ENCODE data around the gene WNT4.
A peak's percentile ranks its signal among the peaks of the same experiment; 100 is the strongest.

Gene WNT4

DNA sequence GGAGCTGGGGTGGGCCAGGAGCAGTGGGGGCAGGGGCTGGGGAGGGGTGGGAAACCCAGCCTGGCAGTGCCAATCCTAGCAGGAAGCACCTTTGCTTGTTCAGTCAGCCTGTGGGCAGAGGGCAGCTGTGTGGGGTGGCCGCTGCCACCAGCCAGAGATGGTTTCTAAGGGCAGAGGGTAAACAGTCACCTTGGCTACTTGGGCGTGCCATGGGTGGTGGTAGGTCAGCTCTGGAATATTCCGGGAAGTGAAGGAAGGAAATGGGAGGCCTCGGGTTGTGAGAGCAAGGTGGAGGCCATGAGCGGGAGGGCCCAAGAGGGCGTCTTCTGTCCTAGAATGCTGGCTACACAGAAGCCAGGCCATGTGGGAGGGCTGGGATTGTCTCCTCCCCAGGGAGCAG lies 20.7 kb upstream of the WNT4 start:
- DNase-seq (ENCODE audit: low read depth in 3 of 3), result no peak

DNA sequence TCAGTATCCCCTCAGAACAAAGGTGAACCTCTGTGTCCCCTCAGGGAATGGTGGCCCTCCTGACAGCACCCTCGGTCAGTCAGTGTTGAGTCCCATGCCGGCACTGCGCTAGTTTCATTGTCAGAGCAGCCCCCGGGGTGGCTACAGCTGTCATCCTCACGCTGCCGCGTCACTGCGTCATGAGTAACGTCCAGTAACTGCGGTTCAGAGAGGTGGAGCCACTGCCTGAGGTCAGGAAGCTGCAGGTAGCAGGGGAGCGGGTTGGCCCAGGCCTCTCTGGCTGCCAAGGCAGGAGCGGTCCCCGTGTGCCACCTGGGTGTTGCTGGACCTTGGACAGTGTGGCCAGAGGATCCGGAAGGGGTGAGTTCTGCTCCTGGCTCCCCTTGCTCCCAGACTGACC lies 20.2 kb upstream of the WNT4 start:
- DNase-seq (ENCODE audit: low read depth in 3 of 3), result no peak

DNA sequence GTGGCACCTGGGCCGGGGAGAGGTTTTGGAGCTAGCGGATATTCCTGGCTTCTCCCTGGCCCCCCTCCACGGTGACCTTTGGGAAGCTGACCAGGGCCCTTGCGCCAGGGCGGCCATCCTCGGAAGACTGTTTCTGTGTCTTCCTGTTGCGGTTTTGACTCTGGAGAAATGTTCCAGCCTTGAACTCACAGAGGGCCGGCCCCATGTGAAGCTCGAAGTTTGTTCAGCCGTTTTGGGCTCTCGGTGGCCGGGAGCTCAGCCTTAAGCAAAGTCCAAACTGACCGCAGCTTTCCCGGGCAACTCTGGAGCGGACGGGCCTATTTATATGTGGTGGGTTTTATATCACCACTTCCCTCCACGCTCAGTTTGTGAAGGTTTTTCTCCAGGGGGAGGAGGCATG lies 17.0 kb upstream of the WNT4 start:
- DNase-seq (ENCODE audit: low read depth in 3 of 3), result no peak

DNA sequence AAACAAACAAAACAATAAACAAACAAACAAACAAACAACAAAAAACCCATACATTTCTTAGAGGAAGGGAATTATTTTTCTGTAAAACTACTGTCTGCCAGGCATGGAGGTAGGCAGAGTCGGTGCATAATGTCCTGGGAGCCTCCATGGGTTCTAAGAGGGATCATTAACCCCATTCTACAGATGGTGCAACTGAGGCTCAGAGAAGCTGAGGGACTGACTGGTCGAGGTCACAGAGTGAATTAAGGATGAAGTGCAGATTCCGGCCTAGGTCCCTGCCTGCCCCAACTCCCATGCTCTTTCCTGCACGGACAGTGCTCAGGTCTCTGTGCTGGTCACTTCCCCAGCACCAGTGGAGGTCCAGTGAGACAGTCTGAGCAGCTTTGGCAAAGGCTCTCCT lies 15.8 kb upstream of the WNT4 start:
- no peak for DNase-seq (ENCODE audit: low read depth in 3 of 3)

DNA sequence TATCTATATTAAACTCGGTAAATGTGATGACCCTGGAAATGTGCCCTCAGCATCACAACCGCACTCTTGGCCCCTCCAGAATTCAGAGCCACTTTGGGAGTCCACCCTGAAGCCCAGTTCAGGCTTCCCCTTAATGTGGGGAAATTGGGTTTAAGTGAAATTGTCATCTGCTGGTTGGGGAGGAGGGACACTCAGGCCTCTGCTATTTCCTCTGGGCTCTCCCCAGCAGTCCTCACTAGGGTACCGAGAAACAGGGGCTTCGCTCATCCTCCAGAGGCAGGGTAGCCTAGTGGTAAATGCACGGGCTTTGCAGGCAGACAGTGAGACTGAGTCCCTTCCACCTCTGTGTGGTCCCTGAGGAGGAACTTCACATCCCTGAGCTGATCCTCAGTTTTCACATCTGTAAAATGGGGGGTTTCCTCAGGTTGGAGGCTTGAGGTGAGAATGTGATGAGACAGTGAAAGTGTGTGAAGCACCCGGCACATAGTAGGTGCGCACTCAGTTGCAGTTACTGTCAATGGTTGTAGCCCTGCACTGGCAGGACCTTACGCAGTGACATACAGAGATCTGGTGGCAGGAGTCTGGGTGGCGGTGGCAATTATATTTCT lies 14.6 kb upstream of the WNT4 start:
- DNase-seq (ENCODE audit: low read depth in 3 of 3), result no peak

DNA sequence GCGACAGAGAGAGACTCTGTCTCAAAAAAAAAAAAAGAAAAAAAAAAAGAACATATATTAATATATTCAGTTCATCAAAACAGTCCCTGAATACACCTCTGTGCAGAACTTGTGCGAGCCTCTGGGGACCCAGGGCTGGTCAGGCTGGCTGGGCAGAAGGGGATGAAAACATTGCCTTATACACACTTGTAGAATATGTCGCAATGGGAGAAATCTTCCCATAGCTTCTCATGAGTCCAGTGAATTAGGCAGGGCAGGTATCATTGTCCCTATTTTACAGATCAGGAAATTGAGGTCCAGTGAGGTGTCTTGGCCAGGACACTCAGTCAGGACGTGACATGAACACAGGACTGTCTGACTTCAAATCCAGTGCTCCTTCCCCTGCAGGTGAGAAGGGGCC lies 12.6 kb upstream of the WNT4 start:
- DNase-seq (ENCODE audit: low read depth in 3 of 3), result no peak

DNA sequence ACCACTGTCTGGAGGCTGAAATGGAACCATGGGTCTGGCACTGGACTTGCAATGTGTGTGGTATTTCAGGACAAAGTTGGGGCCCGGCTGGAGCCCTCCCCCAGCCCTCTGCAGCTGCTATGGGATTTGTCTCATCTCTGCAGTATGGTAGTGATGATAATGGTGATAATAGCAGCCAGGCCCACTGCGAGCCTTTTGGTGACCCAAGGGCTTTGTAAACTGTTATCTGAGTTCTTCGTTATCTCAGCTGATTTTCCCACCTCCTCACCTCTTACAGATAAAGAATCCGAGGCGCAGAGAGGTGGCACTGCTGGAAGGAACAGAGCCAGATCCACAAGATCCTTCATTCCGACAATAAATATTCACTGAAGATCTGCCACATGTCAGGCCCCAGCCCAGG lies 11.7 kb upstream of the WNT4 start:
- no peak for DNase-seq (ENCODE audit: low read depth in 3 of 3)

DNA sequence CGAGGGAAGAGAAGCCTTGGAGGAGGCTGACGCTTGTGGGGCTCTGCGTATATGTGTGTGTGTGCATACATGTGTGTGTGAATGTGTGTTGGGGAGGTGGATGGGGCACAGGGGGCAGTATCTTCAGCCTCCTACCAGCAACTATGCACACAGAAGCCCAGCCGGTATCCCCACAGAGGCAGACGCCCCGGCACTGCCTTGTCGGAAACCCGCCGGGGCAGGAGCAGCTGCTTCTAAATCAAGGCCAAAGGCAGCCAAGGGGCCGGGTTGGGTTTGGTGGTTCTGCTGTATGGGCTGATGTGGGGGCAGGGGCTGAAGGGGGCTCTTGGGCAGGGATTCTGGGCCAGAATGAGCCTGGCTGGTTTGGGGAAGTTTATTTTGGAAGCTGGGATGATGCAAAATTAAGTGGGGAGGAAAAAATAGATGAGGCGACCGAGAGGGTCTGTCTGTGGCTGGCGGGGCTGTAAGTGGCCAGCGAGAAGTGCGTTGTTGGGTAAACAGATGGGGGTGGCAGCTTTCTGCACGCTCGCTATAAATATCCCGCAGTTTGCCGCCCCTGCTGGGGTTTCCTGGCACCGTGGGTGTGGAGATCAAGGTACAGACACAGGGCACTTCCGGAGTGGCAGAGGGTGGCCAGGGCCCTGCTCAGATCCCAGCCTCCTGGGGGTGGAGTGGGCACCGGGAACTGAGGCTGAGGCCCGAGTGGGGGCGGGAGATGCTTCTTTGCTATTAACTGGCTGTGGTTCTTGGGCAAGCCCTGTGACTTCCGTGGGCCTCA lies 11.0 kb upstream of the WNT4 start:
- DNase-seq (ENCODE audit: low read depth in 3 of 3), result no peak

DNA sequence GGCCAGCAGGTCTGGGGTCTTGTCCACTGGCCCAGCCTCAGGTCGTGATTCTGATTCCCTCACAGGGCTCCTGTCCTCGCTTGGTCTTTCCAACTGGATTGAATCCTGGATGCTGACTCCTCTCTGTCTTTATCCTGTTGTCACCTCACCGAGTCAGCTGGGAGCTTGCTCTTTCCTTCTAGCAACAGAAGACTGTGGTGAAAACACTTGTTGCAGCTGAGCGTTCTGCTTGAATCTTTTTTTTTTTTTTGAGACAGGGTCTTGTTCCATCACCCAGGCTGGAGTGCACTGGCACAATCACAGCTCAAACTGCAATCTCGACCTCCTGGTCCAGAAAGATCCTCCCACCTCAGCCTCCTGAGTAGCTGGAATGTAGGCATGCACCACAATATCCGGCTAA lies 8.0 kb upstream of the WNT4 start:
- DNase-seq (ENCODE audit: low read depth in 3 of 3), result no peak

DNA sequence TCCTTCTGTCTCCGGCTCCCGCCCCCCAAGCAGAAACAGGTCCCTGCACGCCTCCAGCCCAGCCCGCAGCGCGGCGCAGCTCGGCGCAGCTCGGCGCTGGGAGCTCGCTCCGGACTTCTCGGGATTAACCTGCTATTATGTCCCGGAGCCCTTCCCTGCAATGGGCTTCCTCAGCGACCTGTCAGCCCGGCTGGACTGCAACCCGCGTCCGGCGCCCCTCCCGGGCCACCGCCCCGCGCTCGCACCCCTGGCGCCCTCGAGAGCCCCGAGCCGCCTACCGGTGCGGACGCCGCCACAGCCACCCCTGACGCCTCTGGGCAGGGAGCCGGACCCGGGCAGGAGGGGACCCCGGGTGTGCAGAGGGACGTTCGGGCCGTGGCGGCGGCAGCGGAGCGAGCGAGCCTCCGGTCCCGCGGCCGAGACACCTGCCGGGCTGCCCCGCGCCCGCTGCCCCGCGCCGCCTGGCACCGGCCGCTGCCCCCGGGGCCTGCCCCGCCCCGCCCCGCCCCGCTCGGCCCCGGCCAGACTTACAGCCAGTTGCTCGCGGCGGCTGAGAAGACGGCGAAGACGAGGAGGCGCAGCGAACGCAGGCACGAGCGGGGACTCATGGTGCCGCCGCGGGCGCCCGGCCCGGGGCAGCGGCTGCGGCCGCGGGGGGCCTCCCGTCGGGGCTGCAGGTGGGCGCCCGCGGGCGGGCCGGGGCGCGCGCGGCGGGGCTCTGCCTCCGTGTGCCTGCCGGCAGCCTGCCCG lies 407 bp downstream of the WNT4 start:
- no peak for DNase-seq (ENCODE audit: low read depth in 3 of 3)

DNA sequence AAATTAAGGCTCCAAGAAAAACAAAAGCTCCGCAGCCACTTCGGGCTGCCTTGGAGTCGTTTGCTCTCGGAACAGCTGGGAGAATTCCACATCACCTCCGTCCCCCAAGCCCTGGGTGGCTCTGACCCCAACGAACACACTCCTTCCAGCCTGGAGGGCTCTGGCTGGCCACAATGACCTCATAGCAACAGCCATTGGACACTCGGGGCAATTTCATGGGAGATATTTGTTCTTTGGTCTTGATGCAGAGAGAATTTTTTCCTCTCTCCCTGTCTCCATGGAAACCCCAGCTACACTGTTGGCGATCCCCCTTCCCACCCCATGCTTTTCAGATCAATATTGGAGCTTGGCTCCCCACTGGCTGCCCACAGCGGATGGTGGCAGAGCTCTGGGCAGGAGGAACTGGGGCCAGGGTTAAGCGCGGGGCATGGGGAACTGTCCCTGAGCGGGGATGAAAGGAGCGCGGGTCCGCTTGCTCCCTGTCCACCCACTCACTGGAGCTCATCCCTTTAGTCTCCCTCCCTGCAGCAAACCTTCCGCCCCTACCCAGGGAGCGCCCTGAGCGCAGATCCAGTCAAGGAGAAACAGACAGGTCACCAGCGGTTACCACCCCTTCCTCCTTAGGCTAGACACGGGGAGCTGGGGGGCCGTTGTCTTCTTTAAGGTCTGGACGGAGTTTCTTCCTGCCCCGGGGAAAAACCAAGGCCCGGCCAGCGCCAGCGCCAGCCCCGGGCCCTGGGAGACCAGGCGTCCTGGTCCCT lies 1.2 kb downstream of the WNT4 start:
- no peak for DNase-seq (ENCODE audit: low read depth in 3 of 3)

DNA sequence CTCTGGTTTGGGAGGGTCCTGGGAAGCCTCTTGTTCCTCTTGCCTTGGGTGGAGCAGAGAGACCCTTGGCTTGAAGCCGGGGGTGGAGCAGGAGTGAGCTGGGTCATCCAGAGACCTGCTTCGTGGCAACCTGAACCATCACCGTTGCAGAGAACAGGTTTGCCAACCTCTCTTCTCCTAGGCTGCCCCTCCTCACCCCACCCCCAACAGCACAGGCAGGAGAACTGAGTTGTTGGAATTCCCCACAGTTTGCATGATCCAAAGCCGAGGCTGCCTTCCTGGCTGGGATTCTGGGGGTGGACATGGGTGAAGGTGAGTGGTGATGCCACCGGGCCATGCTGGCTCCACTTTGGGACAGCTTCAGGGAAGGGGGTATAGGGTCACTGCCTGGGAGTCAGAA lies 2.2 kb downstream of the WNT4 start:
- no peak for DNase-seq (ENCODE audit: low read depth in 3 of 3)

DNA sequence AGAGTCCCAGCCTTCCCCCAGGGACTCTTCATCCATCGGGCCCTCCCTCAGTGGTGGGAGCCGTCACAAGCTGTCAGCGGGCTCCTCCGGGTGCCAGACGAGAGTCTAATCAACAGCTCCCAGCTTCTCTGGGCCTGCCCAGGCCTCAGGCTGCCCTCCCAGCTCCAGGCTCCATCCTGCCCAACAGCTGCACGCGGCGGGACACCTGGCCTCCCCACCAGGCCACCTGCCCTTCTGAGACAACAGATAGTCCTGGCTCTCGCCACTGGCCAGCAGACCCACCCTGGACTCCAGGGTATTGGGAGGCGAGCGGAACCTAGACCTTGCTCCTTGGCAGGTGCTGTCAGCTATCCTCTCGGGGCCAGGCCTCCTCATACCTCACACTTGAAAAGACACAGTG lies 3.1 kb downstream of the WNT4 start:
- DNase-seq (ENCODE audit: low read depth in 3 of 3), result no peak

DNA sequence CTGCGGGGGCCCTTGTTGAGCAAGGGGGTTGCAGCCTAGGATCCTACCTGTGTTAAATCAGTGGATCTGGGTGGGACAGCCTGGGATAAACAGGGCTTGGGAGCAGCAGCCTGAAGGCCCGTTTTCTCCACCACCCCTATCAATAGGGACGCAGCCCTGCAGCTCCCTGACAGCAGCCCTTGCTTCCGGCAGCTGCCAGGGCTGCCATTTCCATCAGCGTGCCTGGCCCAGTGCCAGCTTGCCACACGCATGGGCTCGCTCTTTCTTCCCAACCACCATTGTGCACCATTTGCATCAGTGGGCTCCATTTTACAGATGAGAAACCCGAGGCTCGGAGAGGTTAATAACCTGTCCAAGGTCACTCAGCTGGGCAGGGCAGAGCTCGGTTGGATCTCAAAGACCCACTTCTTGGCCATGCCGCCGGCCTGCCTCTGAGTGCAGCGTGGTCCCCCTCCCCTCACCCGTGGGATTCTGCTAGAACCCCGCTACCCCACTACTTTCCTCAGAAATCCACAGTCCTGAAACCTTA lies 3.8 kb downstream of the WNT4 start:
- DNase-seq (ENCODE audit: low read depth in 3 of 3), result no peak

DNA sequence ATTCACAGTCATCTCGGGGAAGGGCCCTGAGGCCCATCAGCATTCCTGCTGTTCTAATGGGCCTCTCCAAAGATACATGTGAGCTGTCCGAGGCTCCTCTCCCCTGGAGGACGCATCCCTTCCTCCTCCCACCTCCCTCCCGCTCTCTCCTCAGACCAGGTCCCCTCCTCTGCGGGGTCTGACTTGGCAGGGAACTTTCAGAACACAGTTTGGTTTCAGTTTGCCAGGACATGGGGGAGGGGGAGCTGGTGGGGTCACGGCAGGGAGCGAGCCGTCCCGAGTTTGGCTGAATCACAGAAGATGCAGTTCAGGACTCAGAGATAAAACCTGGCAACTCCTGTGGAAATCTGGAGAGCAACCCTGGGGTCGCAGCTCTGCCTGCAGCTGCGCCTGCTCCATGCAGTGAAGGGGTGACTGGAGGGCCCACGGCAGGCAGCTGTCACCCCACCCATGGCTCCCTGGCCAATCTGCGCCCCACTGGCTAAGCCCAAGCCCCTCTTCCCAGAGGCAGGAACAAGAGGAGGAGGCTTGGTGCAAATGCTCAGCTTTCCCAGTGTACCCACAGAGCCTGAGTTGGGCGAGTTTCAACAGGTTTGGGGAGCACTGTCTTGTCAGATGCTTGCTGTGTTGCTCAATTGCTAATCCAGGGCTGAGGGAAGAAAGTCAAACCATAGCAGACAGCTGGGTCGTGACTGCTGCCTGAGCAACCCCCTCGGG lies 5.7 kb downstream of the WNT4 start:
- DNase-seq (ENCODE audit: low read depth in 3 of 3), result no peak

DNA sequence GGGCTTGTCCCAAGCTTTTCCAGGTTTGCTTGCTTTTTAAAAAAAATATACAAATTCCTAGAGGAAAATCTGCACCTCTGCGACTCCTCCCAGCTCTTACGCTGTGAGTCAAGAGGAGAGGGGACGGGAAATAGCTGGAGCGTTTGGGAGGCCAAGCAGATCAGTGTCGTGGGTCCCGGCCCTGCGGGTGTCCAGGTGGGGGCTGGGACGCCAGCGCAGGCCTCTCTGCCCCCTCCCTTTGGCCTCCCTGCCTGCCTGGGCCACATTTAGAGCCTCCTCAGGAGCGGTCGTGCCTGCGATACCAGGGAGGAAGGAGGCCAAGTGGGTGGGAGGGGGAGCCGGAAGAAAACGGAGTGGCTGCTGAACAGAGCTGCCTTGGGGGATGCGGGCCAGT lies 9.0 kb downstream of the WNT4 start:
- DNase-seq (ENCODE audit: low read depth in 3 of 3), result no peak

DNA sequence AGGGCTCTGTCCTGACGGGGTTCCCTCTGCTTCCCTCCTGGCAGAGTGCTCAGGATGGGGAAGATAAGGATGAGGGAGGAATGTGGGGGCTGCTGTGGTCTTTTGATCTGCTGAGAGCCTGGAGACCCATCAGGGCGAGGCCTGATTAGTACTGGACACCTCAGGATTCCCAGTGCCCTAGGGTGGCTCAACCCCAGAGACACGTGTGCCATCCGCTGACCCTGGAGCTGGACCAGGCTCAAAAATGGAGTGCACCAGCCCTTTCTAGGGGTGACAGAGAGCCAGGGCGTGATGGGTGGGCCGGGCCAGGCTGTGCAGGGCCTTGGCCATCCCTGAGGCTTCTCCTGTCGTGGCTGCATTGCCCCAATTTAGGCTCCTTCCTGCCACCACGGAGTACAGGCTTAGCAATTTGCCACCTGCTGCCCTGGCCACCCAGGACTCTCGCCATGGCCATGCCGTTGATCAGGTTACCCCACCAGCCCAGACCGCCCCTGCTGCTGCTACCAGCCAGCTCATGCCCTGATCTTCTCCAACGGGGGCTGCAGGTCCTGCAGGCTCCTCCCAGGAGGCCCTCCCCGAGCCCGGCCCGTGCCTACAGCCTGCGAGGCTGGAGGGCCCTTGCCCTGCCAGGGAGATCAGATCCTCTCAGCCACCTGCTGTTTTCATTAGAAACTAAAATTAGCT lies 9.5 kb downstream of the WNT4 start:
- DNase-seq (ENCODE audit: low read depth in 3 of 3), result no peak

DNA sequence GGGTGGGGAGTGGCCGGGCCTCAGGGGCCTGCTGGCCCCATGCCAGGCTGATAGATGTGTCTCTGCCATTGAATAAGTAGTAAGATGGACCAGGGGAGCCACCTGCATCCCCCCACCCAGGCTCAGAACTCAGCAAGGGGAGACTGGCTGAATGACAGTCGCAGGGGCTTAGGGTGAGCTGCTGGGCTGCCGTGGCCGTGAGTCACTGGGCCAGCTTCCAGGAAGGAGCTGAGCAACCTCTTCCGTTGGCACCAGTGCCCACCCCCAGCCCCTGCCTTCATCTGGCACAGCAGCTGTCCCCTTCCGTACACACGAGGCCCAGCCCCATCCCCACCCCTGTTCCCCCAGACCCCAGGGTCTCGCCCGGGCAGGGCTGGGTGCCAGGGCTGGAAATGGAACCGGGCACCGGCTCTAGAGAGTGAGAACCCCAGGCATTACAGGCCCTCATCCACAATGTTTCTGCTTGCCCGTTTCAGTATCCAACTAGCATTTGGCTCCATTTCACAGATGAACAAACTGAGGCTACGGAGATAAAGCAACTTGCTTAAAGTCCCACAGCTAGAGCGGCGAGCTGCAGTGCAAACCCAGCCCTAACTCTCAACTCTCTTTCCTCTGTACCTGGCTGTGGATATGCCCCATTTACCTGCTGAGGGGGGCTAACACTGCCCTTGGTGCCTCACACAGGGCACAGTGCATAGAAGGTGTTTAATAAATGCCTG lies 10.2 kb downstream of the WNT4 start:
- no peak for DNase-seq (ENCODE audit: low read depth in 3 of 3)

DNA sequence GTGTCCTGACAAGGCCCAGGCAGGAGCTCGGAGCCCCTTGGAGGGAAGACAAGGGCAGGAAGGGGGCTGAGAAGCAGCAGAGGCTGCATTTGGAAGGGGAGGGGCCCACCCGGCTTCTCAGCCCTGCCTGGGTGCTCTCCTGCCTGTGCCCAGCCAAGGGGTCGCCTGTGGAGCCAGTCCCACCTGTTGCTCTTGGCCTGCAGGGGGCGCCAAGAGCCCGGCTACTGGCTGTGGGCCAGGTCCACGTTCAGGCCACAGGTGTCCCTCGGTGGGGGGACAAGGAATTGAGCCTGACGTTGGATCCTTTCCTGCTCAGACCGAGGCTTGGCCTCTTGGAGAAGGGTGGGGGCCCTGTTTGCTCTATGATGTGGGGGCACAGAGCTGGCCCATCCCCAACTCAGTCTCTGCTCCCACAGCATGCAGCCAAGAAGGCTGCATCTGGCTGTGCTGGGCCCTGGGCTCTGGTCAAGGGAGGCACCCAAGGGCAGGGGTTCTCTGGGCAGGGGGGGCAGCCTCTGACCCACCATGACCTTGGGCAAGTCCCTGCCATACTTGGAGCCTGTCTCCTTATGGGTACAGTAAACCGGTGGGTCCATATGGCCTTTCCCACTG lies 10.9 kb downstream of the WNT4 start:
- peak; percentile 10 to 44 (median 17) for DNase-seq (ENCODE audit: low read depth in 3 of 3)

DNA sequence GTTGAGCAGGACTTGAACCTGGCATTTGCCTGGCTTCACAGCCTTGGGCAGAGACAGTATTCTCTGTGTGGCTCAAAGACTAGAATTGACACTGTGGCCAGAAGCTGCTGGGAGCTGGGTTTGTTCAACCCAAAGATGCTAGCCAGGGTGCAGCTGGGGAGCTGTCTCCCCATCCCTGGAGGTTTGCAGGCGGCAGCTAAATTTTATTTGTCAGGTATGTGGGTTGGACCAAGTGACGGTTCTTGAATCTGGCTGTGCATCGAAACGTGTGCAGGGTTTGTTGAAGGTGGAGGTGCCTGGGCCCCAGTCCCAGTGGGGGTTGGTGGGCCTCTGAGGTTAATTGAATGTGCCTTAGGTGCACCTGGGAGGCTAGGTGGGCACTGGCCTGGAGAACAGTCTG lies 11.8 kb downstream of the WNT4 start:
- DNase-seq (ENCODE audit: low read depth in 3 of 3), result no peak

All from stimulated activated CD4-positive, alpha-beta T cell treated with anti-CD3 and anti-CD28 coated beads, TNF-alpha, amount 100 ng/mL, for 4 hours (primary cell).